ENCODE measurements around the gene TBCD. TPM values are rescaled to one million over a fixed set of nuclear protein-coding genes. Genes with fewer than 3 reads are reported as not detected.

TBCD gene
- total and polyA plus RNA-seq, 9 of the 15 experiments (the other 6 are each of a cell fraction or from before 2014, with no cell fraction given), result 8.9 to 98.5 (median 28.0) TPM

- TF ChIP-seq FOXJ2 (tag; IDR thresholded peaks at IDR 0.05), result no peak
- no peak for TF ChIP-seq SAFB (IDR thresholded peaks at IDR 0.05; ENCODE audit: borderline replicate concordance, low read depth, low read length)
- peak; percentile 30 to 66; a peak in 3 of 4 replicates for TF ChIP-seq RAD21 (CRISPR knock-in tag; conservative IDR thresholded peaks at IDR 0.05 in 1 of 2, IDR thresholded peaks at IDR 0.05 in 1 of 2)
- TF ChIP-seq CC2D1A (IDR thresholded peaks at IDR 0.05), result 0 out of 2 replicates have a peak, but pooled peaks have one; percentile 47
- TF ChIP-seq, protein P1, sequence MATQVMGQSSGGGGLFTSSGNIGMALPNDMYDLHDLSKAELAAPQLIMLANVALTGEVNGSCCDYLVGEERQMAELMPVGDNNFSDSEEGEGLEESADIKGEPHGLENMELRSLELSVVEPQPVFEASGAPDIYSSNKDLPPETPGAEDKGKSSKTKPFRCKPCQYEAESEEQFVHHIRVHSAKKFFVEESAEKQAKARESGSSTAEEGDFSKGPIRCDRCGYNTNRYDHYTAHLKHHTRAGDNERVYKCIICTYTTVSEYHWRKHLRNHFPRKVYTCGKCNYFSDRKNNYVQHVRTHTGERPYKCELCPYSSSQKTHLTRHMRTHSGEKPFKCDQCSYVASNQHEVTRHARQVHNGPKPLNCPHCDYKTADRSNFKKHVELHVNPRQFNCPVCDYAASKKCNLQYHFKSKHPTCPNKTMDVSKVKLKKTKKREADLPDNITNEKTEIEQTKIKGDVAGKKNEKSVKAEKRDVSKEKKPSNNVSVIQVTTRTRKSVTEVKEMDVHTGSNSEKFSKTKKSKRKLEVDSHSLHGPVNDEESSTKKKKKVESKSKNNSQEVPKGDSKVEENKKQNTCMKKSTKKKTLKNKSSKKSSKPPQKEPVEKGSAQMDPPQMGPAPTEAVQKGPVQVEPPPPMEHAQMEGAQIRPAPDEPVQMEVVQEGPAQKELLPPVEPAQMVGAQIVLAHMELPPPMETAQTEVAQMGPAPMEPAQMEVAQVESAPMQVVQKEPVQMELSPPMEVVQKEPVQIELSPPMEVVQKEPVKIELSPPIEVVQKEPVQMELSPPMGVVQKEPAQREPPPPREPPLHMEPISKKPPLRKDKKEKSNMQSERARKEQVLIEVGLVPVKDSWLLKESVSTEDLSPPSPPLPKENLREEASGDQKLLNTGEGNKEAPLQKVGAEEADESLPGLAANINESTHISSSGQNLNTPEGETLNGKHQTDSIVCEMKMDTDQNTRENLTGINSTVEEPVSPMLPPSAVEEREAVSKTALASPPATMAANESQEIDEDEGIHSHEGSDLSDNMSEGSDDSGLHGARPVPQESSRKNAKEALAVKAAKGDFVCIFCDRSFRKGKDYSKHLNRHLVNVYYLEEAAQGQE (IDR thresholded peaks at IDR 0.05; ENCODE audit: borderline replicate concordance), result peak; percentile 59; the same call in 1 of the 2 replicates
- TF ChIP-seq, protein P1 (CRISPR knock-in tag; IDR thresholded peaks at IDR 0.05; ENCODE audit: low read depth), result no peak
- TF ChIP-seq NCOA4 (IDR thresholded peaks at IDR 0.05; ENCODE audit: partially characterized antibody), result no peak
These were observed 15.3 kb downstream of the TBCD start (continued) for GRCh38 chr17:82767041-82767754.
